ENCODE data around the gene CEP135. TPM values are rescaled to one million over a fixed set of nuclear protein-coding genes. Genes with fewer than 3 reads are reported as not detected.

CEP135 gene
- polyA plus RNA-seq, 3 donors = 4.0 to 5.1 (median 4.6) TPM

DNA sequence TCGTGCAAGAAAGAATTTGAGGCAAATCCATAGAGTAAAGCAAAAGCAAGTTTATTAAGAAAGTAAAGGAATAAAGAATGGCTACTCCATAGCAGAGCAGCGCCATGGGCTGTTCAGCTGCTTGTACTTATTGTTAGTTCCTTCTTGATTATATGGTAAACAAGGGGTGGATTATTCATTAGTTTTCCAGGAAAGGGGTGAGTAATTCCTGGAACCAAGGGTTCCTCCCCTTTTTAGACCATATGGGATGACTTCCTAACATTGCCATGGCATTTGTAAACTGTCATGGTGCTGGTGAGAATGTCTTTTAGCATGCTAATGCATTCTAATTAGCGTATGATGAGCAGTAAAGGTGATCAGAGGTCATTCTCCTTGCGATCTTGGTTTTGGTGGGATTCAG lies 23.5 kb upstream of the CEP135 start:
- no peaks in the 10 kb centered on the region for H3K79me2 ChIP-seq (ENCODE audit: insufficient read depth, low read length)
- H3K4me3 Mint-ChIP-seq = no peak overlapping the region
- H4K20me1 ChIP-seq (ENCODE audit: insufficient read depth, low read length) = no peaks in the 10 kb centered on the region
- H3K9me3 ChIP-seq (replicated peaks in 1 of 2; ENCODE audit: control insufficient read depth in 1 of 2, insufficient read depth in 1 of 2, low read length in 2 of 2) = no peaks in the 10 kb centered on the region
- no peak for DNase-seq
- no peak overlapping the region for H3K27ac Mint-ChIP-seq
- peaks cover 0 to 6% of the 10 kb centered on the region in 2 donors for H3K4me1 ChIP-seq (ENCODE audit: control insufficient read depth in 1 of 2, insufficient read depth in 2 of 2, low read length in 2 of 2)
- no peak for TF ChIP-seq CTCF (IDR thresholded peaks at IDR 0.05)
- no peak overlapping the region for H3K9ac ChIP-seq (ENCODE audit: insufficient read depth, low read length, poor library complexity, severe bottlenecking)
- no peaks in the 10 kb centered on the region for H3K27me3 ChIP-seq (ENCODE audit: control insufficient read depth in 2 of 2, insufficient read depth in 2 of 2, low read length in 2 of 2)
- no peak overlapping the region for H2AFZ ChIP-seq (ENCODE audit: insufficient read depth, low read depth, low read length, poor library complexity, severe bottlenecking)
- H3K36me3 ChIP-seq (replicated peaks in 1 of 2; ENCODE audit: control insufficient read depth in 1 of 2, insufficient read depth in 2 of 2, low read length in 2 of 2) = no peaks in the 10 kb centered on the region
- peaks cover 0 to 4% (median 0%) of the 10 kb centered on the region in 7 donors for H3K9me3 Mint-ChIP-seq
- H3K4me3 ChIP-seq (replicated peaks in 1 of 3; ENCODE audit: low read depth in 2 of 3, low read length in 3 of 3) = no peak overlapping the region
- H3K4me1 Mint-ChIP-seq = peaks cover 10% of the 10 kb centered on the region
- no peak overlapping the region for H3K4me2 ChIP-seq (replicated peaks; ENCODE audit: extremely low read depth, low read length, poor library complexity, severe bottlenecking)
- no peaks in the 10 kb centered on the region for H3K36me3 Mint-ChIP-seq
- 100% methylated on average over 3 of the region's 4 CpGs for WGBS (ENCODE audit: insufficient coverage)
- intact Hi-C loops (cut with micrococcal nuclease) = no loop called here
- H3K27me3 Mint-ChIP-seq (ENCODE audit: low read depth in 3 of 3) = peaks cover 0 to 3% (median 0%) of the 10 kb centered on the region in 3 donors
- no peak overlapping the region for H3K27ac ChIP-seq (ENCODE audit: low read depth in 1 of 2, low read length in 2 of 2)

DNA sequence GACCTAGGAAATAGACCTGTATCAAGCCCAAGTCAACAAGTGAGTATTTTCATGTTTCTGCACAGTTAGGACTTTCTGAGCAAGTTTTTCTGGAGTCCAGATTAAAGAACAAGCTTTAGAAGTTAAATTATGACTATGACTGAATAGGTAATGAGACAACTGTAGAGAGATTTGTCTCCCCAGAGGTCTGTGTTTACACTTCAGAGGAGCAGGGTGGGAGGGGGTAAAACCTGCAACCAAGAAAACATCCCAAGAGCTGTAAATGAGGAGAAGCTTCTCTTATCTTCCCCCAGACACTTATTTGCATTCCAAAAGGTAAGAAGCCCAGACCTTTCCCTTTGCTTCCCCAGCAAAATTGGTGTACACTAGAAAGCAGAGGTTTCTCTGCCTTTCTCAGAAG lies 22.1 kb upstream of the CEP135 start:
- no peaks in the 10 kb centered on the region for H3K36me3 ChIP-seq (replicated peaks in 1 of 2; ENCODE audit: control insufficient read depth in 1 of 2, insufficient read depth in 2 of 2, low read length in 2 of 2)
- H4K20me1 ChIP-seq (ENCODE audit: insufficient read depth, low read length) = no peaks in the 10 kb centered on the region
- Mint-ChIP-seq H3K27me3 (ENCODE audit: low read depth in 3 of 3) (peaks cover 0 to 3% (median 1%) of the 10 kb centered on the region in 3 donors), H3K9me3 (peaks cover 0 to 4% (median 0%) of the 10 kb centered on the region in 7 donors), H3K27ac (no peak overlapping the region), H3K4me3 (no peak overlapping the region), H3K4me1 (peaks cover 10% of the 10 kb centered on the region), H3K36me3 (no peaks in the 10 kb centered on the region)
- H3K9ac ChIP-seq (ENCODE audit: insufficient read depth, low read length, poor library complexity, severe bottlenecking) = no peak overlapping the region
- no peaks in the 10 kb centered on the region for H3K27me3 ChIP-seq (ENCODE audit: control insufficient read depth in 2 of 2, insufficient read depth in 2 of 2, low read length in 2 of 2)
- no peak overlapping the region for H3K4me2 ChIP-seq (replicated peaks; ENCODE audit: extremely low read depth, low read length, poor library complexity, severe bottlenecking)
- H3K27ac ChIP-seq (ENCODE audit: low read depth in 1 of 2, low read length in 2 of 2) = no peak overlapping the region
- H3K79me2 ChIP-seq (ENCODE audit: insufficient read depth, low read length) = no peaks in the 10 kb centered on the region
- no peaks in the 10 kb centered on the region for H3K9me3 ChIP-seq (replicated peaks in 1 of 2; ENCODE audit: control insufficient read depth in 1 of 2, insufficient read depth in 1 of 2, low read length in 2 of 2)
- H3K4me3 ChIP-seq (replicated peaks in 1 of 3; ENCODE audit: low read depth in 2 of 3, low read length in 3 of 3) = no peak overlapping the region
- H2AFZ ChIP-seq (ENCODE audit: insufficient read depth, low read depth, low read length, poor library complexity, severe bottlenecking) = no peak overlapping the region
- intact Hi-C loops (cut with micrococcal nuclease) = no loop called here
- DNase-seq = no peak
- no peaks in the 10 kb centered on the region for H3K4me1 ChIP-seq (ENCODE audit: control insufficient read depth in 1 of 2, insufficient read depth in 2 of 2, low read length in 2 of 2)
- TF ChIP-seq CTCF (IDR thresholded peaks at IDR 0.05) = no peak
